Fibroblast of lung (primary cell): ENCODE results near the gene RAD18.

Experiments used
- EZH2 ChIP-seq: IDR thresholded peaks from 2 replicates; pipeline ENCODE4 v1.5.1; 2012; ENCODE audit warnings: low read length, control low read depth, mild to moderate bottlenecking; ENCODE audit errors: missing control alignments
- TF ChIP-seq, protein P1 (sequence below), 2 donors: IDR thresholded peaks in 1 of 2; conservative IDR thresholded peaks in 1 of 2; 1 replicate in 1 of 2; 2 replicates in 1 of 2; pipeline ENCODE4 v1.5.1; 2011 to 2012; ENCODE audit warnings: low read length in 2 of 2, control low read depth in 1 of 2, inconsistent platforms in 1 of 2, low read depth in 1 of 2, mild to moderate bottlenecking in 1 of 2

GRCh38 chr3:8974458-8974857 is 11.2 kb upstream of the RAD18 start:
- TF ChIP-seq, protein P1, sequence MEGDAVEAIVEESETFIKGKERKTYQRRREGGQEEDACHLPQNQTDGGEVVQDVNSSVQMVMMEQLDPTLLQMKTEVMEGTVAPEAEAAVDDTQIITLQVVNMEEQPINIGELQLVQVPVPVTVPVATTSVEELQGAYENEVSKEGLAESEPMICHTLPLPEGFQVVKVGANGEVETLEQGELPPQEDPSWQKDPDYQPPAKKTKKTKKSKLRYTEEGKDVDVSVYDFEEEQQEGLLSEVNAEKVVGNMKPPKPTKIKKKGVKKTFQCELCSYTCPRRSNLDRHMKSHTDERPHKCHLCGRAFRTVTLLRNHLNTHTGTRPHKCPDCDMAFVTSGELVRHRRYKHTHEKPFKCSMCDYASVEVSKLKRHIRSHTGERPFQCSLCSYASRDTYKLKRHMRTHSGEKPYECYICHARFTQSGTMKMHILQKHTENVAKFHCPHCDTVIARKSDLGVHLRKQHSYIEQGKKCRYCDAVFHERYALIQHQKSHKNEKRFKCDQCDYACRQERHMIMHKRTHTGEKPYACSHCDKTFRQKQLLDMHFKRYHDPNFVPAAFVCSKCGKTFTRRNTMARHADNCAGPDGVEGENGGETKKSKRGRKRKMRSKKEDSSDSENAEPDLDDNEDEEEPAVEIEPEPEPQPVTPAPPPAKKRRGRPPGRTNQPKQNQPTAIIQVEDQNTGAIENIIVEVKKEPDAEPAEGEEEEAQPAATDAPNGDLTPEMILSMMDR (conservative IDR thresholded peaks at IDR 0.05 in 1 of 2, IDR thresholded peaks at IDR 0.05 in 1 of 2; ENCODE audit: low read depth in 1 of 2, low read length in 2 of 2): no peak
- no peak for TF ChIP-seq EZH2
